Measurements from ENCODE around the gene SNX10.

SNX10 gene

DNA sequence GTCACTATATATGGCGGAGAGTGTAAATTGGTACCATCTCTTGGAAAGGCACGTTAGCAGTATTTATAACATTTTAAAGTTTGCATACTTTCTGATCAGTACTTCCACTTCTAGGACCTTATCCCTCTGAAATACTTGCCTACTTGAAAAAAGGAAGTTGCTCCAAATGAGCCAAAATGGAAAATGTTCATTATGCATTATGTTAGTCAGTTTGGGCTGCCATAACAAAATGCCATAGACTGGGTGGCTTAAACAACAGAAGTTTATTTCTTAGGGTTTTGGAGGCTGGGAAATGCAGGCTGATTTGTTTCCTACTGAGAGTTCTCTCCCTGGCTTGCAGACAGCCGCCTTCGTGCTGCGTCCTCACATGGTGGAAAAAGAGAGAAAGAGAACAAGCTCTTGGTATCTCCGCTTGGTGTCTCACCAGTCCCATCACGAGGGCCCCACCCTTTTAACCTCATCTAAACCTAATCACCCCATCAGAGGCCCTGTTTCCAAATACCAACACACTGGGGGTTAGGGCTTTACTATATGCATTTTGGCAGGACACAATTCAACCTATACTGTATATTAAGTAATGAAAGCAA, 6.9 kb downstream of the SNX10 start:
- ATAC-seq: no peak

DNA sequence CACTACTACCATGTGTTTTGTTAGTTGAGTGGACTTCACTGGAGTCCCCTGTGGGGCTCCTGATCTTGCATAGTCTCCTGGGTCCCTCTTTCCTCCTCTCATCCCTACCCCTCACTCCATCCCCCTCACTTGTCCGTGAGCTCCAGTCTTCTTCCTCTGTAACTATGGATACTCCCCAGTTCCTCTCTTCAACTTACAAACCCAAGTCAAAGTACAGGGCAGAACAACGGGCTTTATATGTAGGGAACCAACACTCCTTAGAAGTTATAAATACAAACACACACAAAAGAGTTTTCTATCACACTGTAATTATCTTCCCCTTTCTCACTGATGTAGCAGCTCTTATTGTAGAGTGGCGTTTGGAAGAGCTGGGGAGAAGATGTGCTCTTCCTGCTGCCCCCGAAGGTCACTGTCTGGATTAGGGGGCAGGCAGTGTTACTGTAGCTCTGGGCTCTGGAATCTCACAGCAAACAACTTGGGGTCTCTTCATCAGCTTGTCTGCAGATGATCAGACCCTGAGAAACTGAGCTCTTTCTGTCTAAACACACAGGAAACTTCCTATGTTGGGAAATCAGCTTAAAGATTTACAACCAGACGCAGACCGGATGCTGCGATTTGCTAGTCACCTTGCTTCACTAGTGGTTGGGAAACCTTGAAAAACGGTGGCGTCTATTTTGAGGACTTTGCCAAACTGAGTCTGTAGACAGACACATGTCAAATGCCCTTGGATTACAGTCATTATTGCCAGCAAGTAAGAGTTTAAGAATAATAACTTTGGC, 13.6 kb downstream of the SNX10 start:
- no peak for ATAC-seq

DNA sequence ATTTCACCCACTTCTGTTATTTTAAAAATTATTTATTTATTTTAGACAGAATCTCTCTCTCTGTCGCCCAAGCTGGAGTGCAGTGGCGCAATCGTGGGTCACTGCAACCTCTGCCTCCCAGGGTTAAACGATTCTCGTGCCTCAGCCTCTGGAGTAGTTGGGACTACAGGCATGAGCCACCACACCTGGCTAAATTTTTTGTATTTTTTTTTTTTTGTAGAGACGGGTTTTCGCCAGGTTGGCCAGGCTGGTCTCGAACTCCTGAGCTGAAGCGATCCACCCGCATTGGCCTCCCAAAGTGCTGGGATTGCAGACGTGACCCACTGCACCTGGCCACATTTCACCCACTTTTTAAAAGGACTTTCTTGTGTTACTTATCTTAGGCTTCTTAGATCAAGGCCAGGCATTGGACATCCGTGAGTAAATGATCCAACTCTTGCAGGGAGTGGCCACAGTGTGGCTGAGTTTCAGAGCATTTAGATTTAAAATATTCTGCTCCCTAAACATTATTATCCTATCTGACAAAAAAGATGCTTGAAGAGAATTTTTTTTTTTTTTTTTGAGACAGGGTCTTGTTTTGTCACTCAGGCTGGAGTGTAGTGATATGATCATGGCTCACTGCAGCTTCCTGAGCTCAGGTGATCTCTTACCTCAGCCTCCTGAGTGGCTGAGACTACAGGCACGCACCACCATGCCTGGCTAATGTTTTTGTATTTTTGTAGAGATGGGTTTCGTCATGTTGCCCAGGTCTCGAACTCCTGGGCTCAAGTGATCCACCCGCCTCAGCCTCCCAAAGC, 14.4 kb downstream of the SNX10 start:
- ATAC-seq: no peak

- ATAC-seq: no peak
Observed at GRCh38 chr7:26306790-26307189, 15.1 kb downstream of the SNX10 start.

GRCh38 chr7:26307226-26307625, 15.6 kb downstream of the SNX10 start:
- ATAC-seq: no peak

- no peak for ATAC-seq
Observed at GRCh38 chr7:26307791-26308190, 16.1 kb downstream of the SNX10 start.

GRCh38 chr7:26308551-26308950, 16.9 kb downstream of the SNX10 start:
- ATAC-seq: no peak

- ATAC-seq: no peak
Observed at GRCh38 chr7:26309089-26309488, 17.4 kb downstream of the SNX10 start.

- ATAC-seq: no peak
Observed at GRCh38 chr7:26311798-26312197, 20.1 kb downstream of the SNX10 start.

GRCh38 chr7:26317211-26317610, 25.5 kb downstream of the SNX10 start:
- no peak for ATAC-seq

GRCh38 chr7:26318921-26319320, 27.3 kb downstream of the SNX10 start:
- ATAC-seq: no peak

DNA sequence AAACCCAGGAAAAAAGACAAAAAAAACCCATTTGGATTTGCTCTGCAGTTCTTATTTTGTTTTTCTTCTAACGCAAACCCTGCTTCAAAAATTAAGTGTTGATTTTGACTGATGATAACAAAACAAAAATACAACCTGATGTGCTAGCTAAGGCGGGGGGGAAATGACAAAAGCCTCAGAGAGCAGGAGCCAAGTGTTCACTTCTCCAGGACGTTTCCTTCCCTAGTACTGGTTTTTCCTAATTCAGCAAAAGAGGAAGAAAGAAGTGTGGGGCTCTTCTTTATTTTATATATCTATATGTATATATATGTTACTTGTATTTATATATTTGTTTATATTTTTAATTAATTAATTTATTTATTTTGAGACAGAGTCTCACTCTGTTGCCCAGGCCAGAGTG, 28.0 kb downstream of the SNX10 start:
- no peak for ATAC-seq

- ATAC-seq: no peak
Observed at GRCh38 chr7:26320878-26321277, 29.2 kb downstream of the SNX10 start.

DNA sequence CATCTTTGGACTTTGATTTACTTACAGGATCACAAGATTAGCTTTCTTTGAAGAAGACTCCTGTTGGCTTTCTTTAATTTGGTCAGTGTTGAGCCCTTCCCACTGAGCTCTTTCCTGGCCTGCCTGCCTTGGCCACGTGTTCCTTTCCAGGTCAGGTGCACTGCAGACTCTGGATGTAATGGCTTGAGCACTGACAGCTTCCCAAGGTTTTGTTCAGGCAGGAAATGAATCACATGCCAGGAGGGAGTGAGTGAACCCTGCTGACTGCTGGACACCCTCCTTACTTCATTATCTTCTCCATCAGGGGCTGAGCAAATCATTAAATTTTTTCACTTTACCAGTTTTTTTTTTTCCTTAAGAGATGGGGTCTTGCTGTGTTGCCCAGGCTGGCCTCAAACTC, 29.8 kb downstream of the SNX10 start:
- no peak for ATAC-seq

DNA sequence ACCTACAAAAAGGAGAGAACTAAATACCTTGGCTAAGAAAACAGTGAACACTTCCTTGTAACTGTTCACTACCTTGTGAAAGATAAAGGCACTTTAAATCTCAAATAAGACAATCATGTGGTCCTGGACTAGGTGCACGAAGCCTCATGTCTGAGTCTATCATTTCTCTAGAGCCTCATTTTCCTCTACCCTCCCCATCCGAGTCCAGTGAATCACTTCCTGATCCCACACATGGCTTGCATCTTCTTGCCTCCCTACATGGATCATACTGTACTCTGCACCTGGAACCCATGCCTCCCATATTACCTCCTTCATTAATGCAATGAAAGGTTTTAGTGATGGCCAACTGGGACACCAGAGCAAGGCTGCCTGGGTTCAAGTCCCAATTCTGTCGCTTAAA, 34.5 kb downstream of the SNX10 start:
- no peak for ATAC-seq

DNA sequence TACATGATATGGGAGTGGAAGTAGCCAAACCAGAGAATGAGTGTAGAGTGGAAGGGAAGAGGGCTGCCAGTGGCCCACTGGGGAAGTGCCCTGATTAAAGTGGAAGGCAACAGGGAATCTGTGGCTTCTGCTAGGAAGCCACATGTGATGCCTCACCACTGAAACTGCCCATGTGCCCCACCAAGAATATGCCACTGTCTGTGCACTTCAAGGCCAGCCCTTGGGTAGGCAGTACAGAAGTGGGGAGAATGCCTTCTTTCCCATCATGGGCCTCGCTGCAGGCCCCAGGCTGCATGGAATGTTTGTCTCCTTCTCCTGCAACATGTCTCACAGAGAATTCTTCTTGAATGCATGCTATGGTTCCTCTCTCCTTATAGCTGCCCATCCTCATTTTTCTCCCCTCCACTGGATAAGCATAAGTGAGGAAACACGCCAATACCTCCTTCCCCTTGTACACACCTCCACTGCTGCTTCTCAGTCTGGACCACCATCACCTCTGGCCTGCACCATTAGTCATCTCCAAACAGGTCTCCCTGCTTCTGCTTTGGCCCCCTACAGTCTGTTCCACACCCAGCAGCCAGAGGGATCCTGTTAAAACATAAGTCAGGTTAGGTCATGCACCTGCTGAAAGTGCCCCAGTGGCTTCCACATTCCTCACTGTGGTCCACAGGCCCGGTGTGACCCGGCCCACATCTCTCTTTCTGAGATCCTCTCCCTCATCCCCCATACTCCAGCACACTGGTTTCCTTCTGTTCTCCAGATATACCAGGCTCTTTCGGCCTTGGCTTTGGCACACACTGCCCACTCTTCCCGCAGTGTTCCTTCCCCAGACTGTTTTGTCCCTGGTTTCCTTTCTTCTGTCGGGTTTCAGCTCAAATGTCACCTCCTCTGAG, 37.1 kb downstream of the SNX10 start:
- peak in 1 of 2 donors; percentile 32 for ATAC-seq

DNA sequence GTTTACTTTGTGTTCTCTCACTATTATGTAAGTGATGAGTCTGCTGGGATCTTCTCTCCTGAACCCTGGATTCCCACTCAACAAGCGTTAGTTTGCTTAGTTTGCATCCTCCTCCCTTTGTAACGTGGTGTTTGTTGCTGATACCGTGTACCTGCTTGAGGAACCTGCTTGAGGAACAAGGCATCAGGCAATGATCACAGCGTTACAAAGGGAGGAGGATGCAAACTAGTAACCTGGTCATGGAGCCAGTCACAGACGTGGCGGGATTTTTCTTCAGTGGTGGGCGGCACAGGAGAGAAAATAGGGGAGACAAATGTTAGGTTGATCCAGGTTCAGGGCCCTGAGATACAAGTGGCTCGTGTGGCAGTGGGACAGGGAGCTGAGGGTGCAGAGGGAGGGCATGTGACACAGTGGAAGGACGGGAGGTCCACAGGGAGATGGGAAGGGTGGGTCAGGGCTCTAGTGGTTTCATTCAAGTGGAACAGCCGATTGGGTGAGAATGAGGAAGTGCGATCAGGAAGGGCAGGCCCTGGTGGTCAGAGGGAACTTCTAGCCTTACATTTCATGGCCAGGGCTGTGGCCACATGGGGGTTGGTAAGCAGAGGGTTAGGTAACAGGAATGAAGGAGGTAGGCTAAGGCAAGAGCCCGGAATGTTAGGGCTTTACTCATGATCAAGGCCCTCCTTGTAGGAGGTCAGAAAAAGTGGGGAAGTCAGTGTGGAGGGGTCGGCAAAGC, 38.0 kb downstream of the SNX10 start:
- no peak for ATAC-seq

DNA sequence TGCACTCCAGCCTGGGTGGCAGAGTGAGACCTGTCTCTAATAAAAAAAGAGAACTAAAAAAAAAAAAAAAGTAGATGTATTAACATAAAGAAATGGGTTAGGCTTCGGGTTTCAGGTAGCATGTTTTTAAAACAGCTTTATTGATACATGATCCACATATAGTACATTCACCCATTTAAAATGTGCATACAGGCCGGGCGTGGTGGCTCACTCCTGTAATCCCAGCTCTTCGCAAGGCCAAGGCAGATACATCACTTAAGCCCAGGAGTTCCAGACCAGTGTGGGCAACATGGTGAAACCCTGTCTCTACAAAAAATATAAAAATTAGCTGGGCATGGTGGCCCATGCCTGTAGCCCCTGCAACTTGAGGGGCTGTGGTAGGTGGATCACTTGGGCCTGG, 39.5 kb downstream of the SNX10 start:
- no peak for ATAC-seq

DNA sequence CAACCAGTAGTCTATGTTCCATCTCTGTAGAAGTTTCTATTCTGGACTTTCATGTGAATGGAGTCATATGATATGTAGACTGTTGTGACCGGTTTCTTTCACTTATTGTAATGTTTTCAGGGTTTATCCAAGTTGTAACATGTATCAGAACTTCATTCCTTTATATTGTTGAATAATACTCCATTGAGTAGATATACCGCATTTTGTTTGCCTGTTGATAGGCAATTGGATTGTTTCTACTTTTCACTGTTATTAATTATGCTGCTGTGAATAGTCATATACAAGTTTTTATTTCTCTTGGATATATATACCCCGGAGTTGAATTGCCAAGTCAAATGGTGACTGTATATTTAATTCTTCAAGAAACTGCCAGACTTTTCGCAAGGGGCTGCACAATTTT, 40.1 kb downstream of the SNX10 start:
- no peak for ATAC-seq

DNA sequence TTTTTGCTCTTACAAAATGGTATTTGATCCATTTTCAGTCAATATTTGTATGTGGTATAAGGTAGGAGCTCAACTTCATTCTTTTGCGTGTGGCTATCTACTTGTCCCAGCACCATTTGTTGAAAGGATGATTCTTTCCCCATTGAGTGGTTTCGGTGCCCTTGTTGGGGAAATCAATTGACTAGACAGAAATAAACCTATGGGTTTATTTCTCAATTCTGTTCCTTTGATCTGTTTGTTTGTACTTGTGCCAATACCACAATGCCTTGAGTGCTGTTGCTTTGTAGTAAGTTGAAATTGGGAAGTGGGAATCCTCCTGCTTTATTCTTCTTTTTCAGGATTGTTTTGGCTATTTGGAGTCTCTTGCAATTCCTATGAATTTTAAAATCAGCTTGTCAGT, 41.0 kb downstream of the SNX10 start:
- ATAC-seq: no peak

DNA sequence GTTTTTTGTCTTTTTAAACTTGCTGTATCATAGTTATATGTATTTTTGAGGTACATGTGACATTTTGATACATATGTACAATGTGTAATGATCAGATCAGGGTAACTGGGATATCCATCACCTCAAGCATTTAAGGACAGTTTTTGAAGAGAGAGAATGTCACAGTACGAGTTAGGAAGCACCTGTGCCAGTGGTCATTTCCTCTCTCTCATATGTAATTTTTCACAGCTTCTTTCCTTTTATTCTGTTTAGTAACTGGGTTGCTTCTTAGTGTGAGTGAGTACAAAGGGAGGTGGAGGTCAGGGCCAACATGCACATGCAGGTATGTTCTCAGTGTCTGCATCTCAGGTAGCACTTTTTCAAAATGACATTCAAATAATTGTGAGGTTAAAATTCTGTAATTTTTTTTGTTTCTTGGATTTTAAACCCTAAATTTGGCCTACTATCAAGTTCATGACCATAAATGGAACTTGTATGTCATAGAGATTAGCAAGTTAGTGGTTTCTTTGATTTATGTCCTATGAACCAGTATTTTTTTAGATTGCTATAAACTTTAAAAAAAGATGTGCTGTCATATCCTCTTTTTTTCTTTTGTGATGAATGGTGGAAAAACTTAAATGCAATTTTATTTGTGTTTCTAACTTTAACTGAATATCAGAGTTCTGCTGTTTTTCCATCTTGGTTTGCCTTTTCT, 42.7 kb downstream of the SNX10 start:
- ATAC-seq: no peak

Measured in activated CD4-positive, CD25-positive, alpha-beta regulatory T cell treated with anti-CD3 and anti-CD28 coated beads, Interleukin-2, amount 50 U/mL, for 24 hours (primary cell).